ENCODE results near the gene CDH12.
"Not testable (repeated sequence)": the region's sequence is repeated elsewhere in the genome, so short reads cannot be mapped to it uniquely, and the experiment has no call there.

The CDH12 gene

GRCh38 chr5:22293147-22293546 lies 560.0 kb downstream of the CDH12 start:
- Histone ChIP-seq H3K9me3 (ENCODE audit: insufficient read depth, low read length) (0 out of 2 replicates have a peak, but pooled peaks cover 3% of the 10 kb centered on the region), H4K20me1 (ENCODE audit: insufficient read depth, low read length) (no peaks in the 10 kb centered on the region), H3K36me3 (replicated peaks; ENCODE audit: low read depth, low read length) (no peaks in the 10 kb centered on the region), H2AFZ (ENCODE audit: low read depth, low read length) (no peak overlapping the region), H3K27ac (ENCODE audit: low read length) (no peak overlapping the region), H3K4me1 (ENCODE audit: low read length) (no peaks in the 10 kb centered on the region), H3K27me3 (ENCODE audit: low read depth, low read length) (no peaks in the 10 kb centered on the region), H3K4me2 (ENCODE audit: low read length) (no peak overlapping the region), H3K9ac (ENCODE audit: low read length) (no peak overlapping the region), H3K79me2 (ENCODE audit: low read length) (no peaks in the 10 kb centered on the region), H3K4me3 (ENCODE audit: low read length) (no peak overlapping the region)
- TF ChIP-seq, protein P1, sequence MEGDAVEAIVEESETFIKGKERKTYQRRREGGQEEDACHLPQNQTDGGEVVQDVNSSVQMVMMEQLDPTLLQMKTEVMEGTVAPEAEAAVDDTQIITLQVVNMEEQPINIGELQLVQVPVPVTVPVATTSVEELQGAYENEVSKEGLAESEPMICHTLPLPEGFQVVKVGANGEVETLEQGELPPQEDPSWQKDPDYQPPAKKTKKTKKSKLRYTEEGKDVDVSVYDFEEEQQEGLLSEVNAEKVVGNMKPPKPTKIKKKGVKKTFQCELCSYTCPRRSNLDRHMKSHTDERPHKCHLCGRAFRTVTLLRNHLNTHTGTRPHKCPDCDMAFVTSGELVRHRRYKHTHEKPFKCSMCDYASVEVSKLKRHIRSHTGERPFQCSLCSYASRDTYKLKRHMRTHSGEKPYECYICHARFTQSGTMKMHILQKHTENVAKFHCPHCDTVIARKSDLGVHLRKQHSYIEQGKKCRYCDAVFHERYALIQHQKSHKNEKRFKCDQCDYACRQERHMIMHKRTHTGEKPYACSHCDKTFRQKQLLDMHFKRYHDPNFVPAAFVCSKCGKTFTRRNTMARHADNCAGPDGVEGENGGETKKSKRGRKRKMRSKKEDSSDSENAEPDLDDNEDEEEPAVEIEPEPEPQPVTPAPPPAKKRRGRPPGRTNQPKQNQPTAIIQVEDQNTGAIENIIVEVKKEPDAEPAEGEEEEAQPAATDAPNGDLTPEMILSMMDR (IDR thresholded peaks at IDR 0.05; ENCODE audit: low read depth, low read length): no peak
- no peak for TF ChIP-seq EZH2phosphoT487 (IDR thresholded peaks at IDR 0.05; ENCODE audit: low read depth)

GRCh38 chr5:22278164-22278563 lies 575.0 kb downstream of the CDH12 start:
- H3K4me3 ChIP-seq (ENCODE audit: low read length): no peak overlapping the region
- no peaks in the 10 kb centered on the region for H3K4me1 ChIP-seq (ENCODE audit: low read length)
- no peak overlapping the region for H3K4me2 ChIP-seq (ENCODE audit: low read length)
- no peaks in the 10 kb centered on the region for H3K9me3 ChIP-seq (ENCODE audit: insufficient read depth, low read length)
- H2AFZ ChIP-seq (ENCODE audit: low read depth, low read length): no peak overlapping the region
- H3K36me3 ChIP-seq (replicated peaks; ENCODE audit: low read depth, low read length): no peaks in the 10 kb centered on the region
- no peaks in the 10 kb centered on the region for H3K79me2 ChIP-seq (ENCODE audit: low read length)
- TF ChIP-seq EZH2phosphoT487 (IDR thresholded peaks at IDR 0.05; ENCODE audit: low read depth): no peak
- TF ChIP-seq, protein P1 (IDR thresholded peaks at IDR 0.05; ENCODE audit: low read depth, low read length): no peak
- H3K27me3 ChIP-seq (ENCODE audit: low read depth, low read length): no peaks in the 10 kb centered on the region
- H3K27ac ChIP-seq (ENCODE audit: low read length): no peak overlapping the region
- no peak overlapping the region for H3K9ac ChIP-seq (ENCODE audit: low read length)
- H4K20me1 ChIP-seq (ENCODE audit: insufficient read depth, low read length): no peaks in the 10 kb centered on the region

- Histone ChIP-seq H3K4me2 (ENCODE audit: low read length) (no peak overlapping the region), H3K79me2 (ENCODE audit: low read length) (no peaks in the 10 kb centered on the region), H3K27me3 (ENCODE audit: low read depth, low read length) (no peaks in the 10 kb centered on the region), H4K20me1 (ENCODE audit: insufficient read depth, low read length) (no peaks in the 10 kb centered on the region), H3K27ac (ENCODE audit: low read length) (no peak overlapping the region), H3K9me3 (ENCODE audit: insufficient read depth, low read length) (no peaks in the 10 kb centered on the region), H3K4me3 (ENCODE audit: low read length) (no peak overlapping the region), H3K36me3 (replicated peaks; ENCODE audit: low read depth, low read length) (no peaks in the 10 kb centered on the region), H3K9ac (ENCODE audit: low read length) (no peak overlapping the region), H3K4me1 (ENCODE audit: low read length) (no peaks in the 10 kb centered on the region), H2AFZ (ENCODE audit: low read depth, low read length) (no peak overlapping the region; the same call in 1 of the 2 replicates)
- TF ChIP-seq, protein P1 (IDR thresholded peaks at IDR 0.05; ENCODE audit: low read depth, low read length): no peak
- no peak for TF ChIP-seq EZH2phosphoT487 (IDR thresholded peaks at IDR 0.05; ENCODE audit: low read depth)
Observed at GRCh38 chr5:22277006-22277405, 576.1 kb downstream of the CDH12 start.

- not testable (repeated sequence) for H3K79me2 ChIP-seq (ENCODE audit: low read length); H3K9ac ChIP-seq (ENCODE audit: low read length); H3K27me3 ChIP-seq (ENCODE audit: low read depth, low read length); H2AFZ ChIP-seq (ENCODE audit: low read depth, low read length); H3K4me1 ChIP-seq (ENCODE audit: low read length); H3K36me3 ChIP-seq (replicated peaks; ENCODE audit: low read depth, low read length); H3K4me3 ChIP-seq (ENCODE audit: low read length); H3K4me2 ChIP-seq (ENCODE audit: low read length); H3K9me3 ChIP-seq (ENCODE audit: insufficient read depth, low read length); H4K20me1 ChIP-seq (ENCODE audit: insufficient read depth, low read length); H3K27ac ChIP-seq (ENCODE audit: low read length)
Observed at GRCh38 chr5:22265855-22266254, 587.3 kb downstream of the CDH12 start.

DNA sequence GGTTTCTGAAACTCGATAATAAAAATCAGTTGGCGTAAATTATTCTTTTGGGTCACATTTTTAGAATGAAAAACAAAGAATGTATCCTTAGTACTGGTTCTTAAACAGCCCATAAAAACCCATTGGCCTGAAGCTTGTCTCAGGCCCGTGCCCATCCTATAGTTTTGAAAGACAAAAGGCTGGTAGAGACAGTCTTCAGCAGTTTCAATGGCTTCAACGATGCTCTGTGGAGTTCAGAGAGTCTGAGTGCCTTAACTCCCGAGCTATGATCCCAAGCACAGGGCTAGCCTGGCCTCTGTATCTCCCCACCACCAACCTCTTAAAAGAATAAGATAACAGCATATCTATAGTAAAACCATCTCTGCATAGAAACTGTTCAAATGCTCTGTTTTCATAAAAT lies 595.0 kb downstream of the CDH12 start:
- Histone ChIP-seq H3K27ac (ENCODE audit: low read length) (no peak overlapping the region), H3K4me2 (ENCODE audit: low read length) (no peak overlapping the region), H3K27me3 (ENCODE audit: low read depth, low read length) (no peaks in the 10 kb centered on the region), H3K9me3 (ENCODE audit: insufficient read depth, low read length) (no peaks in the 10 kb centered on the region), H3K9ac (ENCODE audit: low read length) (no peak overlapping the region), H3K36me3 (replicated peaks; ENCODE audit: low read depth, low read length) (no peaks in the 10 kb centered on the region), H2AFZ (ENCODE audit: low read depth, low read length) (no peak overlapping the region), H4K20me1 (ENCODE audit: insufficient read depth, low read length) (no peaks in the 10 kb centered on the region), H3K79me2 (ENCODE audit: low read length) (no peaks in the 10 kb centered on the region), H3K4me3 (ENCODE audit: low read length) (no peak overlapping the region), H3K4me1 (ENCODE audit: low read length) (no peaks in the 10 kb centered on the region)
- TF ChIP-seq EZH2phosphoT487 (IDR thresholded peaks at IDR 0.05; ENCODE audit: low read depth): no peak
- TF ChIP-seq, protein P1 (IDR thresholded peaks at IDR 0.05; ENCODE audit: low read depth, low read length): no peak
